Activated CD4-positive, alpha-beta T cell treated with anti-CD3 and anti-CD28 coated beads, Interleukin-2, amount 10 ng/mL, durations not matched to agents 7 days and 5 days (primary cell): Measurements from ENCODE around the gene ZBED2. TPM values are rescaled to one million over a fixed set of nuclear protein-coding genes. Genes with fewer than 3 reads are reported as not detected.
A peak's percentile ranks its signal among the peaks of the same experiment; 100 is the strongest.
"Not testable (repeated sequence)": the region's sequence is repeated elsewhere in the genome, so short reads cannot be mapped to it uniquely, and the experiment has no call there.

Experiments
- CTCF ChIA-PET: fragments of 350-600 bp; sonication (Branson Sonifier 250); formaldehyde crosslinking; loops from one replicate; lab custom pipeline; 2021; ENCODE audit warnings: antibody characterized with exemption; lab: Charles Lee
- POLR2A ChIA-PET: fragments of 350-600 bp; sonication (Branson Sonifier 250); formaldehyde crosslinking; loops from one replicate; lab custom pipeline; 2021; ENCODE audit warnings: antibody characterized with exemption; lab: Charles Lee
- DNase-seq: peaks from one replicate; pipeline ENCODE4 v3.0.0-alpha.2; 2020
- H3K27ac Mint-ChIP-seq: one replicate; pipeline ENCODE4 v1.8.0; 2021; ENCODE audit warnings: mild to moderate bottlenecking, moderate library complexity, mixed read lengths
- H3K27me3 Mint-ChIP-seq: one replicate; pipeline ENCODE4 v1.8.0; 2021; ENCODE audit warnings: mixed read lengths
- H3K36me3 Mint-ChIP-seq: one replicate; pipeline ENCODE4 v1.8.0; 2021; ENCODE audit warnings: low read depth, mixed read lengths
- H3K4me1 Mint-ChIP-seq: one replicate; pipeline ENCODE4 v1.8.0; 2021; ENCODE audit warnings: mixed read lengths
- H3K4me3 Mint-ChIP-seq: one replicate; pipeline ENCODE4 v1.8.0; 2021; ENCODE audit warnings: mild to moderate bottlenecking, moderate library complexity, mixed read lengths
- H3K9me3 Mint-ChIP-seq: one replicate; pipeline ENCODE4 v1.8.0; 2021; ENCODE audit warnings: mixed read lengths
- total RNA-seq, 2 experiments: library from RNA; stranded (reverse); gene quantifications; one replicate each; pipeline ENCODE4 v1.2.3, GENCODE V29; 2021

Gene ZBED2, protein sequence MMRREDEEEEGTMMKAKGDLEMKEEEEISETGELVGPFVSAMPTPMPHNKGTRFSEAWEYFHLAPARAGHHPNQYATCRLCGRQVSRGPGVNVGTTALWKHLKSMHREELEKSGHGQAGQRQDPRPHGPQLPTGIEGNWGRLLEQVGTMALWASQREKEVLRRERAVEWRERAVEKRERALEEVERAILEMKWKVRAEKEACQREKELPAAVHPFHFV
- total RNA-seq, result 1 to 10 TPM; 3.6 to 3.9 TPM

DNA sequence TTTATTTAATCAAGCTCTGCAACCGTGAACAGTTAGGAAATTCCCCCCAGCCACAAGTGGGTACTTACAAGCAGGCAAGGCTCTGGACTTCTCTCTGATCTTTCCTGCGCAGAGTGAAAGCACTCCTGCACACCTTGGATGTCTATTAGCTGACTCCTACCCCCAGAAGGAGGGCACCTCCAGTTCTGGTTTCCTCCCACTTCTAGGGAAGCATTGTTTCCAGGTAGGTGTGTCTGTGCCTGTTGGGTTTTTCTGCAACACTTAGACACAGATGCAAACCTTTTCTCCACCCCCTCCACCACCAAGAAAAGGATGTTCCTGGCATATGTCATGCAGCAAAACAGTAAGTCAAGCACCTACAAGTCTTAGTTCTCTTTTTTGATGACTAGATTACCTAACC, at the start of gene ZBED2:
Gene ZBED2, minus strand, starts transcription at position 115 of the 400 bp plus-strand sequence. CDS start 1,145 bp downstream, outside the sequence.
- peaks cover 78% of the 10 kb centered on the region for H3K36me3 Mint-ChIP-seq
- H3K9me3 Mint-ChIP-seq, result no peaks in the 10 kb centered on the region
- H3K27me3 Mint-ChIP-seq, result no peaks in the 10 kb centered on the region
- H3K27ac Mint-ChIP-seq, result peak within 1 kb of the TSS; percentile 73
- ChIA-PET CTCF (interaction anchor here (1.4 to 3.7 kb wide), 6 partner anchors 12 to 96 kb away, joined by 4 to 23 read pairs (median 6); no protein-coding TSS in a partner anchor), POLR2A (interaction anchor here (1.0 to 1.3 kb wide), 2 partner anchors 9 to 21 kb away, joined by 3 to 9 read pairs; no protein-coding TSS in a partner anchor)
- peak within 1 kb of the TSS; percentile 28 for H3K4me3 Mint-ChIP-seq
- peaks cover 57% of the 10 kb centered on the region for H3K4me1 Mint-ChIP-seq
- no peak for DNase-seq

- H3K27me3 Mint-ChIP-seq, result no peaks in the 10 kb centered on the region
- no peak overlapping the region for H3K4me3 Mint-ChIP-seq
- H3K4me1 Mint-ChIP-seq, result no peaks in the 10 kb centered on the region
- H3K9me3 Mint-ChIP-seq, result peaks cover 52% of the 10 kb centered on the region
- no peak for DNase-seq
- POLR2A ChIA-PET, result no interaction called here
- CTCF ChIA-PET, result no interaction called here
- H3K36me3 Mint-ChIP-seq, result peaks cover 90% of the 10 kb centered on the region
- H3K27ac Mint-ChIP-seq, result no peak overlapping the region
Observed at GRCh38 chr3:111639316-111639715, 44.2 kb upstream of the ZBED2 start.

DNA sequence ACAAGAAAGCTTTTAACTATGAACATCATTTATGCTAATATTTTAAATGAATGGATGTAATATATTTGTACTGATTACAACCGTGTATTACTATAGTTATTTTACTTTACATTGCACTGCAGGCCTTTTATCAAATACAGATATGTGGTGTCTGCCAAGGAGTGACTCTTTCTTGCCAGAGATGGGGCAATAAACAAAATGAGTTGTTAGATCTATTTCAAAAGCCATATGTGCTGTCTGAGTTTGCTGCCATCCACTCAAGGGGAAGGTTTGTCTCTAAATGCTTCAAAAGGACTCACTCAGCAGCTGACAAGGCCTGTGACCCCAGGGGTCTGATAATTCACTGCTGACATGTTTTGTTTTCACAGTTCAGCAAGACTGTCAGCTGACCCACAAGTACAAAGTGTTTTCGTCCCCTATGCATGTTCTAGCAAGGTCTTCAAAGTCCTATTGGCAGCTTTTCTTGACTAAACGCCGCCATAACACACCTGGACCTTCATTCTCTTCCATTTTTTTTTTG, 41.3 kb upstream of the ZBED2 start:
- no peaks in the 10 kb centered on the region for H3K27me3 Mint-ChIP-seq
- no peak overlapping the region for H3K4me3 Mint-ChIP-seq
- CTCF ChIA-PET, result interaction anchor here (1.0 kb wide), 1 partner anchor 17 kb away, joined by 3 read pairs; no protein-coding TSS in a partner anchor
- peaks cover 45% of the 10 kb centered on the region for H3K9me3 Mint-ChIP-seq
- H3K27ac Mint-ChIP-seq, result no peak overlapping the region
- POLR2A ChIA-PET, result interaction anchor here (0.6 kb wide), 1 partner anchor 342 kb away, joined by 3 read pairs; no protein-coding TSS in a partner anchor
- peaks cover 2% of the 10 kb centered on the region for H3K4me1 Mint-ChIP-seq
- peaks cover 90% of the 10 kb centered on the region for H3K36me3 Mint-ChIP-seq
- no peak for DNase-seq

DNA sequence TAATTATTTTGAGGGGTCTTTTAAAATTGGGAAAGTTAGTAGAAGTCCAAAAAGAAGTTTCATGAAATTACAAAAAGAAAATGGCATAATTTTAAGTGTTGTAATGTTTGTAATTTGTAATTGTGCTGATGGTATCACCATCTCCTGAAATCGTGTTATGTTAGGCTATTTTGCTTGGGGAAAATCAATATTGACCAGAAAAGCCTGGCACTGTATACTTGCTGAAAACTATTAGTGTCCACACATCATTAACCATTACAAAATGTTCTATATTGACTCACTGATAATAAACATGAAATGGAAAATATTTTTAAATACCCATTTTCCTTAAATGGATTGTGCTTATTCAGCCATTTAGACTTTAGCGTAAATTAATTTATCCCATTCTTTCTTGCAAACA, 40.3 kb upstream of the ZBED2 start:
- Mint-ChIP-seq H3K9me3 (peaks cover 45% of the 10 kb centered on the region), H3K27me3 (no peaks in the 10 kb centered on the region), H3K36me3 (peaks cover 90% of the 10 kb centered on the region), H3K4me3 (no peak overlapping the region), H3K27ac (no peak overlapping the region), H3K4me1 (peaks cover 2% of the 10 kb centered on the region)
- no peak for DNase-seq
- CTCF ChIA-PET, result no interaction called here
- POLR2A ChIA-PET, result no interaction called here

DNA sequence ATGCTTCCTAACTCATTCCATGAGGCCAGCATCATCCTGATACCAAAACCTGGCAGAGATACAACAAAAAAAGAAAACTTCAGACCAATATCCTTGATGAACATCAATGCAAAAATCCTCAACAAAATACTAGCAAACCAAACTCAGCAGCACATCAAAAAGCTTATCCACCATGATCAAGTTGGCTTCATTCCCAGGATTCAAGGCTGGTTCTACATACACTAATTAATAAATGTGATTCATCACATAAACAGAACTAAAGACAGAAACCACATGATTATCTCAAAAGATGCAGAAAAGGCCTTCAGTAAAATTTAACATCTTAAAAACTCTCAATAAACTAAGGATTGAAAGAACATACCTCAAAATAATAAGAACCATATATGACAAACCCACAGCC, 35.5 kb upstream of the ZBED2 start:
- CTCF ChIA-PET, H3K27ac Mint-ChIP-seq, POLR2A ChIA-PET, H3K4me1 Mint-ChIP-seq, H3K27me3 Mint-ChIP-seq, DNase-seq, H3K4me3 Mint-ChIP-seq: not testable (repeated sequence)
- Mint-ChIP-seq H3K36me3 (peaks cover 89% of the 10 kb centered on the region), H3K9me3 (peaks cover 58% of the 10 kb centered on the region)

DNA sequence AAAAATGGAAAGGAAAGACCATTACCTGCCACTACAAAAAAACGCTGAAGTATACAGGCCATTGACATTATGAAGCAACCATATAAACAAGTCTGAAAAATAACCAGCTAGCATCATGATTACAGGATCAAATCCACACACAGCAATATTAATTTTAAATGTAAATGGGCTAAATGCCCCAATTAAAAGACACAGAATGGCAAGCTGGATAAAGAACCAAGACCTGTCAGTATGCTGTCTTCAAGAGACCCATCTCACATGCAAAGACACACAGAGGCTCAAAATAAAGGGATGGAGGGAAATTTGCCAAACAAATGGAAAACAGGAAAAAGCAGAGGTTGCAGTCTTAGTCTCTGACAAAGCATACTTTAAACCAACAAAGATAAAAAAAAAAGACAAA, 33.9 kb upstream of the ZBED2 start:
- H3K27me3 Mint-ChIP-seq, H3K4me1 Mint-ChIP-seq, POLR2A ChIA-PET, H3K4me3 Mint-ChIP-seq, DNase-seq, H3K27ac Mint-ChIP-seq: not testable (repeated sequence)
- CTCF ChIA-PET, result interaction anchor here (1.3 kb wide), 1 partner anchor 13 kb away, joined by 3 read pairs; no protein-coding TSS in a partner anchor
- peaks cover 61% of the 10 kb centered on the region for H3K9me3 Mint-ChIP-seq
- H3K36me3 Mint-ChIP-seq, result peaks cover 91% of the 10 kb centered on the region

GRCh38 chr3:111627092-111627491, 31.9 kb upstream of the ZBED2 start:
- Mint-ChIP-seq H3K27ac (no peak overlapping the region), H3K4me3 (no peak overlapping the region), H3K9me3 (peaks cover 53% of the 10 kb centered on the region), H3K36me3 (peaks cover 91% of the 10 kb centered on the region), H3K27me3 (no peaks in the 10 kb centered on the region), H3K4me1 (peaks cover 8% of the 10 kb centered on the region)
- ChIA-PET CTCF (interaction anchor here (1.5 kb wide), 1 partner anchor 37 kb away, joined by 3 read pairs; no protein-coding TSS in a partner anchor), POLR2A (no interaction called here)
- no peak for DNase-seq

- ChIA-PET POLR2A (no interaction called here), CTCF (interaction anchor here (0.6 kb wide), 1 partner anchor 22 kb away, joined by 5 read pairs; no protein-coding TSS in a partner anchor)
- Mint-ChIP-seq H3K27me3 (no peaks in the 10 kb centered on the region), H3K4me3 (no peak overlapping the region), H3K4me1 (peaks cover 24% of the 10 kb centered on the region), H3K27ac (no peak overlapping the region), H3K36me3 (peaks cover 83% of the 10 kb centered on the region), H3K9me3 (peaks cover 6% of the 10 kb centered on the region)
- DNase-seq, result no peak
Observed at GRCh38 chr3:111621535-111621934, 26.4 kb upstream of the ZBED2 start.

DNA sequence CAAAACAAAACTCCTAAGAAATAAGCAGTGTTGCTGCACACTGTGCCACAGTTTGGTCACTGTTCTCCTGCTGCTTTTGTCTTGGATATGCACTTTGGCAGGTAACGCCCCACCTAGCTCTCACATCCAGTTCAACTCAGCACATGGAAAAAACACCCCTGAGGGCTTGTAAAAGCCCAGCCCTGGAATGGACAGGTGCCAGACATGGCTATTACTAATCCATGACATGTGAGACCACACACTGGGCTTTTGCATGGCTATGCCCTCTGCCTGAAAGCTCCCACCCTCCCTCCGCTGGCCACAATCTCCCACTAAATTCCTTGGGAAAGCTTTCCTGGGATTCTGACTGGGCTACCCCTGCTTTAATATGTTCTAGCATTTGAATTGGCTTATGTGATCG, 24.7 kb upstream of the ZBED2 start:
- ChIA-PET POLR2A (no interaction called here), CTCF (interaction anchor here (0.6 to 1.7 kb wide), 3 partner anchors 16 to 42 kb away, joined by 3 to 7 read pairs (median 3); no protein-coding TSS in a partner anchor)
- no peak for DNase-seq
- Mint-ChIP-seq H3K27me3 (no peaks in the 10 kb centered on the region), H3K4me1 (peaks cover 41% of the 10 kb centered on the region), H3K36me3 (peaks cover 86% of the 10 kb centered on the region), H3K9me3 (peaks cover 12% of the 10 kb centered on the region), H3K4me3 (no peak overlapping the region), H3K27ac (no peak overlapping the region)

- POLR2A ChIA-PET, result no interaction called here
Observed at GRCh38 chr3:111618945-111619344, 23.8 kb upstream of the ZBED2 start.

DNA sequence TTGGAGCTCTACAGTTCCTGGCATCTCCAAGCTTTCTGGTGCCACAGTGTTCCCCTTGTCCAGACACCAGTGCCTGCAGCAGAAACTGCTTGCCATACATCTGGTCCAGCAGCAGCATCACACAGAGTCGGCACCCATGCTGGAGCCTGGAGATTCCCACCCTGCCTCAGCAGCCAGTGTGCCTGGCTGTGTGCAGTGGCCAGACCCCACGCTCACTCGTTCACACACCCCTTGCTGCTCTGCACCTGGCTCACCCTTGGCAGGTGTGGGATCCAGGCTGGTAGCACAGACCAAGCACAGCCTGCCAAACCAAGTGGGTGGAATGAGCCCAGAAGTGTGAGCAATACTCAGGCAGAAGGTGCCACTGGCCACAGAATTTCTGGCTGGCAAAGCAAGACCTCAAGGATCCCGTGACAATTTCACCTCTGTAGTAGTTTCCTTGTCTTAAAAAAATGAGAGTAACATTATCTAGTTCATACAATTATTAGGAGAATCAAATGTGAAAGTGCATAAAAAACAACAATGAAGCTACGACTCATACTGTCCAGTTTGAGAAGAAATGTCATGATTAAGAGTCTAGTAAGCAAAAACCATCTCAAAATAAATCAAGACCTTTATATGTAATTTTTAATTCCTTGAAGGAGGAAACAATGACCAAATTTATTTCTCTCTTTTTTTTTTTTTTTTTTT, 22.9 kb upstream of the ZBED2 start:
- peaks cover 12% of the 10 kb centered on the region for H3K9me3 Mint-ChIP-seq
- peaks cover 54% of the 10 kb centered on the region for H3K4me1 Mint-ChIP-seq
- H3K36me3 Mint-ChIP-seq, result peaks cover 87% of the 10 kb centered on the region
- POLR2A ChIA-PET, result interaction anchor here (0.7 kb wide), 1 partner anchor 540 kb away, joined by 5 read pairs; no protein-coding TSS in a partner anchor
- no peak overlapping the region for H3K4me3 Mint-ChIP-seq
- H3K27ac Mint-ChIP-seq, result peak overlapping the region; percentile 54
- H3K27me3 Mint-ChIP-seq, result no peaks in the 10 kb centered on the region
- DNase-seq, result no peak
- CTCF ChIA-PET, result interaction anchor here (1.1 to 4.2 kb wide), 12 partner anchors 15 to 606 kb away, joined by 3 to 34 read pairs (median 6); partner anchors contain the start of genes CD96 and ZBED2

More at GRCh38 chr3:111618945-111619344, 23.8 kb upstream of the ZBED2 start:
- Mint-ChIP-seq H3K4me3 (no peak overlapping the region), H3K4me1 (peaks cover 47% of the 10 kb centered on the region), H3K27ac (no peak overlapping the region), H3K9me3 (peaks cover 8% of the 10 kb centered on the region), H3K36me3 (peaks cover 86% of the 10 kb centered on the region), H3K27me3 (no peaks in the 10 kb centered on the region)
- no peak for DNase-seq
- CTCF ChIA-PET, result interaction anchor here (0.6 to 4.2 kb wide), 6 partner anchors 17 to 99 kb away, joined by 3 to 34 read pairs (median 3); no protein-coding TSS in a partner anchor

GRCh38 chr3:111617406-111617805, 22.3 kb upstream of the ZBED2 start:
- H3K4me1 Mint-ChIP-seq, result peaks cover 61% of the 10 kb centered on the region
- H3K27ac Mint-ChIP-seq, result peak overlapping the region; percentile 54
- no peak overlapping the region for H3K4me3 Mint-ChIP-seq
- no peaks in the 10 kb centered on the region for H3K27me3 Mint-ChIP-seq
- H3K9me3 Mint-ChIP-seq, result peaks cover 15% of the 10 kb centered on the region
- POLR2A ChIA-PET, result no interaction called here
- peaks cover 89% of the 10 kb centered on the region for H3K36me3 Mint-ChIP-seq
- CTCF ChIA-PET, result interaction anchor here (1.2 to 4.2 kb wide), 11 partner anchors 10 to 605 kb away, joined by 3 to 34 read pairs (median 9); partner anchors contain the start of genes CD96 and ZBED2
- no peak for DNase-seq
